ENCODE measurements around the gene RAB3B. TPM values are rescaled to one million over a fixed set of nuclear protein-coding genes. Genes with fewer than 3 reads are reported as not detected.

RAB3B gene
- total RNA-seq, 3 donors from 2014 or later, result 3.5 to 5.6 (median 3.6) TPM

DNA sequence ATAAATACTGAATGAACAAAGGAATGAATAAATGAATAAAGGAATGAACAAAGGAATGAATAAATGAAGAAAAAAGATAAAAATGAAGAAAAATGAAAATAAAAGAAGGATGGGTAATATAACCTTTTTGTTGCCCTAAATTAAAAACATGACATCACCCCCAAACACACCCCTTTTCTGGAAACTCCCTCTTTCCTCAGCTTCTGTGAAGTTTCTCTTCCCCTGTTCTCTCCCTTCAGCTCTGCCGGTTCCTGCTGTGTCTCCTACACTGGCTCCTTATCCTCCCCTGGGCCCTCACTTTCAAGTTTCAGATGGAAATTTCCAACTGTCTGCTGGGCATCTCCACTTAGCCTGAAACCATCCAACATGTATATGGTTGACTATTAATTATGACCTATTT lies 37.9 kb downstream of the RAB3B start:
- no peak for DNase-seq
- no peaks in the 10 kb centered on the region for H3K9me3 ChIP-seq
- no peaks in the 10 kb centered on the region for H3K4me1 ChIP-seq (ENCODE audit: low read depth)
- intact Hi-C loops (cut with DNase I, micrococcal nuclease), result no loop called here
- ATAC-seq, result no peak
- H3K36me3 ChIP-seq (ENCODE audit: low read depth), result no peaks in the 10 kb centered on the region
- TF ChIP-seq, protein P1, sequence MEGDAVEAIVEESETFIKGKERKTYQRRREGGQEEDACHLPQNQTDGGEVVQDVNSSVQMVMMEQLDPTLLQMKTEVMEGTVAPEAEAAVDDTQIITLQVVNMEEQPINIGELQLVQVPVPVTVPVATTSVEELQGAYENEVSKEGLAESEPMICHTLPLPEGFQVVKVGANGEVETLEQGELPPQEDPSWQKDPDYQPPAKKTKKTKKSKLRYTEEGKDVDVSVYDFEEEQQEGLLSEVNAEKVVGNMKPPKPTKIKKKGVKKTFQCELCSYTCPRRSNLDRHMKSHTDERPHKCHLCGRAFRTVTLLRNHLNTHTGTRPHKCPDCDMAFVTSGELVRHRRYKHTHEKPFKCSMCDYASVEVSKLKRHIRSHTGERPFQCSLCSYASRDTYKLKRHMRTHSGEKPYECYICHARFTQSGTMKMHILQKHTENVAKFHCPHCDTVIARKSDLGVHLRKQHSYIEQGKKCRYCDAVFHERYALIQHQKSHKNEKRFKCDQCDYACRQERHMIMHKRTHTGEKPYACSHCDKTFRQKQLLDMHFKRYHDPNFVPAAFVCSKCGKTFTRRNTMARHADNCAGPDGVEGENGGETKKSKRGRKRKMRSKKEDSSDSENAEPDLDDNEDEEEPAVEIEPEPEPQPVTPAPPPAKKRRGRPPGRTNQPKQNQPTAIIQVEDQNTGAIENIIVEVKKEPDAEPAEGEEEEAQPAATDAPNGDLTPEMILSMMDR (IDR thresholded peaks at IDR 0.05), result no peak
- no peak overlapping the region for H3K4me3 ChIP-seq

DNA sequence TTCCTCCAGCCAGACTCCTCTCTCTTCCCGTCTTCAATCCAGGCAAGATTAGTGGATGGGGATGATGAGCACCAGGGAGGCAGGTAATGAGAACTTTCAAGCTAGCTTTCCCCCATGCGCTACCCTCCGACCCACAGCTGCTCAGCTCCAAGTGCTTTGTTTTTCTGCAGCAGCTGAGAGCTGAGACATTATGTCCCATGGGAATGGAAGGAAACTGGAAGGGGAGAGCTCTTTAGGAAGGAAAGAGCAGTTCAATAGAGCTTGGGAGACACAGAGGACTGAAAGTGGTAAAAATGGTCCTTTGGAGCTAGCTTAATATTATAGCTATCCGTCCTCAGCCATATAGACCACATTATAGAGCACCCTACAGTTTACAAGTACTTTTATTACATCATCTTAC lies 39.8 kb downstream of the RAB3B start:
- ATAC-seq (no peak), DNase-seq (no peak)
- TF ChIP-seq, protein P1 (IDR thresholded peaks at IDR 0.05), result no peak
- Histone ChIP-seq H3K4me1 (ENCODE audit: low read depth) (no peaks in the 10 kb centered on the region), H3K4me3 (no peak overlapping the region), H3K9me3 (no peaks in the 10 kb centered on the region), H3K36me3 (ENCODE audit: low read depth) (no peaks in the 10 kb centered on the region)
- intact Hi-C loops (cut with DNase I, micrococcal nuclease), result no loop called here

DNA sequence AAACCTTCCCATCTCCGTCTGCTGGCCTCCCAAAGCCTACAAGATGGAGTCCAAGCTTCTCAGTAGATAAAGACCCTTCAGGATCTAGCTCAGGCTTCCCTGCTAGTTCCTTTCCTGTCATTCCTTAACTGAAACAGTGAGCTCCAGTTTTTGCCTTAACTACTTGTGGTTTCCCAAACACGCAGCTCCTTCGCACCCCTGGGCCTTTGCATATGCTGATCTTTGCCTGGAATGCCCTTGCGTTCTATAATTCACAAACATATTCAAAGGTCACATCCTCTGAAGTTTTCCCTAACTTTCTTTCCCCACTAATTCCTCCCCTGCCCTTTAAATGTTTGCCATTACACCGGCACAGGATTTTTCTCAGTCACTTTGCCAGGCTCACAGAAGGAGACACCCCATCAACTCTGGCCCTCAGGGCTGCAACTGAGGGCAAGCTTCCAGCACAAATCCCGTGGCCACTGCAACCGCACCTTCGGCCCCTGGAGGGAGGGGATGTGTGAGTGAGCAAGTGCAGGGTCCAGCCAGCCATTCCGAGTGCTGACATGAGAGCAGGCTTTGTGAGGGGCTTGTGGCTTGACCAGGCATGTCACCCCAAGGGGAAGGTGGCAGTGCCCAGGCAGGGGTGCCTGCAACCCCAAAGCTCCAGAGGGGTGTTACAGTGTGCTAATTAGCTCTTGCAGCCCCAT lies 41.3 kb downstream of the RAB3B start:
- ATAC-seq, result no peak
- Histone ChIP-seq H3K9me3 (no peaks in the 10 kb centered on the region), H3K4me1 (ENCODE audit: low read depth) (no peaks in the 10 kb centered on the region), H3K36me3 (ENCODE audit: low read depth) (no peaks in the 10 kb centered on the region), H3K4me3 (no peak overlapping the region)
- TF ChIP-seq, protein P1 (IDR thresholded peaks at IDR 0.05), result no peak
- DNase-seq, result no peak
- intact Hi-C loops (cut with DNase I, micrococcal nuclease), result no loop called here

DNA sequence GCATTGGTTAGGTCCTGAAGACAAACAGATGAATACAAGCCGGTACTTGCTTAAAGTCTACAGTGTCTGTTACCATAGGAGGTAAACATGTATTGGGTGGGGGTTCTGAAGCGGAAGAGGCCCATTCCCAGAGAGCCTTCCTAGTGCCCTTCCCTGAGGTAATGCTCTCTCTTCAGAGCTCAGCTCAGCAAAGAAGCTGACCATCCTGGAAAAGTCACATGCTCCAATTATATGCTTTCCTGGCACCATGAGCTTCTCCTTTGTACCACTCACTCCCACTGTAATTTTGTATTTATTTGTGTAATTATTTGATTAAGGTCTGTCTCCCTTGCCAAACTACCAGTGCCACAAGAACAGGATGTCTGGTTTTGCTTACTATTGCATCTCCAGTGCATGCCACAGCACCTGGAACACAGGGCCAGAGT lies 42.0 kb downstream of the RAB3B start:
- Histone ChIP-seq H3K4me3 (no peak overlapping the region), H3K36me3 (ENCODE audit: low read depth) (no peaks in the 10 kb centered on the region), H3K9me3 (no peaks in the 10 kb centered on the region), H3K4me1 (ENCODE audit: low read depth) (no peaks in the 10 kb centered on the region)
- intact Hi-C loops (cut with DNase I, micrococcal nuclease), result no loop called here
- TF ChIP-seq, protein P1 (IDR thresholded peaks at IDR 0.05), result no peak
- no peak for DNase-seq
- no peak for ATAC-seq

DNA sequence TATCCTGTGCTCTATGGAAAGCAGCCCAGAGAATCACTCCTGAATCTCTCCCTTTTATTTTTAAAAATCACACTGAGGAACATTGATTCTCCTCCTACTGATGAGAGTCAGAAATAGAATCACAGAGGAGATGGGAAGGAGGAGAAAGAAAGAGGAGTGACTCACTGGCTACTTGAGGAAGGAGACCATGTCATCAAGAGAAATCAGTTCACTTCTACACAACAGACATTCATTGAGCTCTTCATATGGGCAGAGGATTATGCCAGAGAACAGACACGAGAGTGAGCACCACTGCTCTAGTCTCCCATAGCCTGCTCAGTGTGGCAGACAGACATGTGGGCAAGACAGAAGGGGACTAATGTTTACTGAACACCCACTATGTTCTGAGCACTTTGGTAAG lies 44.2 kb downstream of the RAB3B start:
- TF ChIP-seq, protein P1 (IDR thresholded peaks at IDR 0.05), result no peak
- no peaks in the 10 kb centered on the region for H3K4me1 ChIP-seq (ENCODE audit: low read depth)
- H3K4me3 ChIP-seq, result no peak overlapping the region
- no peaks in the 10 kb centered on the region for H3K36me3 ChIP-seq (ENCODE audit: low read depth)
- DNase-seq, result no peak
- intact Hi-C loops (cut with DNase I, micrococcal nuclease), result no loop called here
- H3K9me3 ChIP-seq, result no peaks in the 10 kb centered on the region
- no peak for ATAC-seq

DNA sequence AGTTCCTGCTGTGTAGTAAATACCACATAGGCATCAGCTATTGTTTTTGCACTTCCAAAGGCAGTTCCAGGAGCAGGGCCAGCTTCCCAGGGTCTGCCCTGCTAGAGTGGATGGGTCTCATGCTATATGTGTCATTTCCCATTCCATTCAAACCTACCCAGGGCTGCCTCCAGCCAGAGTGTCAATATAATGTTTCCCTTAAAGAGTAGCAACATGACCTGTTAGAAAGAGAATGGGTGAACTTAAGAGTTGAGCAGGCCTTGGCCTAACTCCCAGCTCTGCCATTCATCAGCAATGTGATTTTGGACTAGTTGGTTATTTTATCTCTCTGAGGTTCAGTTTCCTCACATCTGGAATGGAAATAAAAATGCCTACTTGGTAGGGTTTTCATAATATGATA lies 44.9 kb downstream of the RAB3B start:
- no peaks in the 10 kb centered on the region for H3K4me1 ChIP-seq (ENCODE audit: low read depth)
- H3K36me3 ChIP-seq (ENCODE audit: low read depth), result no peaks in the 10 kb centered on the region
- TF ChIP-seq, protein P1 (IDR thresholded peaks at IDR 0.05), result no peak
- H3K9me3 ChIP-seq, result peaks cover 3% of the 10 kb centered on the region
- ATAC-seq (no peak), DNase-seq (no peak)
- no peak overlapping the region for H3K4me3 ChIP-seq
- intact Hi-C loops (cut with DNase I, micrococcal nuclease), result no loop called here
